Endothelial cell of umbilical vein (primary cell): ENCODE measurements around the gene PRCC. TPM values are rescaled to one million over a fixed set of nuclear protein-coding genes. Genes with fewer than 3 reads are reported as not detected.
A peak's percentile ranks its signal among the peaks of the same experiment; 100 is the strongest.

ENCODE experiments used
- BruUV-seq: library from RNA; stranded (reverse); fragments of 400-500 nt; replicated peaks from 2 replicates; lab custom pipeline; 2021; lab: Mats Ljungman, UMichigan
- CTCF ChIA-PET: fragments of 300-600, 350-600 bp; sonication (Branson Sonifier 250); formaldehyde crosslinking; loops from one replicate; lab custom pipeline; 2021; ENCODE audit warnings: antibody characterized with exemption, inconsistent platforms; lab: Charles Lee
- POLR2A ChIA-PET: fragments of 300-600, 350-600 bp; sonication (Branson Sonifier 250); formaldehyde crosslinking; loops from one replicate; lab custom pipeline; 2021; ENCODE audit warnings: antibody characterized with exemption, inconsistent platforms; lab: Charles Lee
- DNase-seq: peaks from one replicate; pipeline ENCODE4 v3.0.0-alpha.2; 2011; ENCODE audit warnings: low read depth, low spot score
- FAIRE-seq: peaks from 2 replicates; lab custom pipeline; 2011; peaks lifted over from hg19 to GRCh38; lab: Jason Lieb, UNC
- H2AFZ ChIP-seq: 2 replicates; pipeline ENCODE4 v1.6.0; 2012; ENCODE audit warnings: low read depth, low read length, control low read depth, inconsistent platforms
- H3K27ac ChIP-seq: 2 replicates; pipeline ENCODE4 v1.5.1; 2011; ENCODE audit warnings: low read depth, mild to moderate bottlenecking, control low read depth, low read length, moderate library complexity; ENCODE audit not compliant: insufficient read depth
- H3K27me3 ChIP-seq, 2 experiments: 2 replicates each; pipeline versions ENCODE4 v1.6.0 to v1.6.1; 2011; ENCODE audit warnings: low read length in 2 of 2, mixed read lengths in 1 of 2; ENCODE audit not compliant: control insufficient read depth in 2 of 2, insufficient read depth in 2 of 2
- H3K36me3 ChIP-seq, 2 experiments: 2 replicates in 1 of 2; 3 replicates in 1 of 2; pipeline ENCODE4 v1.5.1; 2011; ENCODE audit warnings: low read length in 2 of 2, mild to moderate bottlenecking in 1 of 2, moderate library complexity in 1 of 2; ENCODE audit not compliant: control insufficient read depth in 2 of 2, insufficient read depth in 2 of 2; ENCODE audit errors: extremely low read depth in 1 of 2
- H3K4me1 ChIP-seq: 3 replicates; pipeline ENCODE4 v1.5.1; 2011; ENCODE audit warnings: mild to moderate bottlenecking, low read length; ENCODE audit not compliant: control insufficient read depth, insufficient read depth; ENCODE audit errors: extremely low read depth
- H3K4me2 ChIP-seq: 2 replicates; pipeline ENCODE4 v1.6.1; 2011; ENCODE audit warnings: low read length, control low read depth, mixed read lengths; ENCODE audit not compliant: insufficient read depth
- H3K4me3 ChIP-seq, 3 experiments: fragments of 200-600 bp in 1 of 3; sonication (generic), shearing (Covaris generic) in 1 of 3; replicated peaks in 1 of 3; 2 replicates each; pipeline ENCODE4 v1.5.1; 2011 to 2016; ENCODE audit warnings: control low read depth in 3 of 3, low read length in 3 of 3, mild to moderate bottlenecking in 2 of 3, inconsistent platforms in 1 of 3, low read depth in 1 of 3, moderate library complexity in 1 of 3; ENCODE audit not compliant: insufficient read depth in 1 of 3
- H3K79me2 ChIP-seq: 2 replicates; pipeline ENCODE4 v1.6.0; 2012; ENCODE audit warnings: low read length, inconsistent platforms; ENCODE audit not compliant: control insufficient read depth, insufficient read depth
- H3K9ac ChIP-seq: replicated peaks from 2 replicates; pipeline ENCODE3; 2011; ENCODE audit warnings: low read length, control low read depth; ENCODE audit not compliant: insufficient read depth; ENCODE audit errors: extremely low read depth
- H3K9me1 ChIP-seq: replicated peaks from 3 replicates; pipeline ENCODE4 v1.6.0; 2011; ENCODE audit warnings: mild to moderate bottlenecking, low read length; ENCODE audit not compliant: control insufficient read depth, insufficient read depth; ENCODE audit errors: extremely low read depth
- H3K9me3 ChIP-seq: replicated peaks from 2 replicates; pipeline ENCODE4 v1.5.1; 2012; ENCODE audit warnings: low read length, inconsistent platforms; ENCODE audit not compliant: control insufficient read depth, insufficient read depth
- H4K20me1 ChIP-seq: replicated peaks from 2 replicates; pipeline ENCODE3; 2011; ENCODE audit warnings: mild to moderate bottlenecking, low read length; ENCODE audit not compliant: control insufficient read depth, insufficient read depth; ENCODE audit errors: extremely low read depth
- EZH2 ChIP-seq: IDR thresholded peaks from 2 replicates; pipeline ENCODE4 v1.6.1; 2012; ENCODE audit warnings: borderline replicate concordance, low read depth, mild to moderate bottlenecking, moderate library complexity, low read length, inconsistent platforms; ENCODE audit not compliant: severe bottlenecking
- FOS ChIP-seq: IDR thresholded peaks from 2 replicates; pipeline ENCODE4 v1.6.1; 2011; ENCODE audit warnings: mild to moderate bottlenecking, low read length, moderate library complexity, borderline replicate concordance; ENCODE audit not compliant: insufficient read depth
- GATA2 ChIP-seq: IDR thresholded peaks from 2 replicates; pipeline ENCODE4 v1.7.0; 2011; ENCODE audit warnings: low read depth, mild to moderate bottlenecking, moderate library complexity, mixed read lengths, low read length; ENCODE audit not compliant: insufficient read length, insufficient read depth
- JUN ChIP-seq: IDR thresholded peaks from 2 replicates; pipeline ENCODE4 v1.6.1; 2011; ENCODE audit warnings: borderline replicate concordance, low read depth; ENCODE audit not compliant: insufficient read length, insufficient read depth
- MYC ChIP-seq: IDR thresholded peaks from one replicate; pipeline ENCODE4 v1.6.1; 2011; ENCODE audit warnings: mild to moderate bottlenecking, low read depth, low read length
- POLR2A ChIP-seq: IDR thresholded peaks from 2 replicates; pipeline ENCODE4 v1.6.1; 2012; ENCODE audit warnings: low read depth, mild to moderate bottlenecking, control low read depth, low read length
- POLR2AphosphoS5 ChIP-seq: IDR thresholded peaks from 2 replicates; pipeline ENCODE4 v1.6.1; 2012; ENCODE audit warnings: low read depth, mild to moderate bottlenecking, control low read depth, low read length, moderate library complexity; ENCODE audit not compliant: insufficient read depth
- dilution Hi-C: fragments of 300-500 bp; cut with MboI; formaldehyde crosslinking; loops from one replicate; pipeline ENCODE4 v1.15.0; 2019; ENCODE audit warnings: low sequenced_read_pairs; ENCODE audit not compliant: extremely low pct_ligation_motif_present
- intact Hi-C: fragments of 100-400 bp; cut with micrococcal nuclease; formaldehyde crosslinking; loops from one replicate; pipeline ENCODE4 v1.10.0; 2022
- polyA plus RNA-seq, 4 experiments: library from polyadenylated mRNA; depleted of rRNA in 3 of 4; stranded (reverse) in 3 of 4; unstranded in 1 of 4; fragments of >200 nt; gene quantifications; 2 replicates each; pipeline versions ENCODE4 v1.2.1 to v1.2.3, GENCODE V29; 2011 to 2012; ENCODE audit warnings: missing spikeins in 1 of 4
- total RNA-seq: library from RNA; stranded (reverse); gene quantifications from 2 replicates; pipeline ENCODE4 v1.2.3, GENCODE V29; 2021
- TF ChIP-seq, protein P1 (sequence below): IDR thresholded peaks from 2 replicates; pipeline ENCODE4 v1.6.1; 2011; ENCODE audit not compliant: insufficient read depth, insufficient read length
- TF ChIP-seq, protein P2 (sequence below), 2 donors: IDR thresholded peaks; 1 replicate in 1 of 2; 2 replicates in 1 of 2; pipeline ENCODE4 v1.5.1; 2011; ENCODE audit warnings: low read length in 2 of 2, mild to moderate bottlenecking in 2 of 2, moderate library complexity in 2 of 2, control low read depth in 1 of 2, inconsistent platforms in 1 of 2, low read depth in 1 of 2; ENCODE audit not compliant: insufficient read depth in 1 of 2; ENCODE audit errors: extremely low read depth in 1 of 2

Gene PRCC
- total and polyA plus RNA-seq, 2 donors (not counting 3 experiments of a cell fraction or from before 2014, with no cell fraction given), result 71.5 to 77.4 TPM

DNA sequence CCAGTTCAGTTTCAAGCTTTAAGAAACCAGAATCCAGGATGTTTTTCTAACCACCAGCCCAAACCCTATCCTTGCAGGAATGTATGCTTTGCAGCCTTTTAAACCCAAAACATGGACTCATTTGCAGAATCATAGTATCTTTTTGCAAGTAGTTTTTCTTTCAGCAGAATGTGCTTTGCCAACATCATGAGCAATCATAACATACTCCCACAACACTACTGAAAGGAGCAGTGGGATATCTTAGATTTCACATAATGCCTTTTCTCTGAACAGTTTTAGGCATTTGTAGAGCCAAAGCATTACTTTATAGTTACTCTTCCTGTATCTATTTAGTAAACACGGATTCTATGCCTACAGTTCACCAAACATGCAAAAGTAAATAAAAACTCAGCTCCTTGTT is 59.3 kb downstream of the PRCC start:
- H3K9me3 ChIP-seq, result no peaks in the 10 kb centered on the region
- no peaks in the 10 kb centered on the region for H3K9me1 ChIP-seq
- FAIRE-seq (peak; percentile 48), DNase-seq (no peak)
- no peak overlapping the region for H3K27ac ChIP-seq
- no peak overlapping the region for H3K4me3 ChIP-seq
- H4K20me1 ChIP-seq, result no peaks in the 10 kb centered on the region
- no TSS peak for BruUV-seq
- ChIA-PET POLR2A (no interaction called here), CTCF (interaction anchor here (0.9 to 6.9 kb wide), 5 partner anchors 11 to 33 kb away, joined by 3 to 46 read pairs (median 9); partner anchors contain the start of genes INSRR and NTRK1)
- dilution Hi-C loops, result no loop called here
- H3K4me1 ChIP-seq, result peaks cover 9% of the 10 kb centered on the region
- H2AFZ ChIP-seq, result no peak overlapping the region
- H3K36me3 ChIP-seq, result no peaks in the 10 kb centered on the region
- TF ChIP-seq, protein P1, sequence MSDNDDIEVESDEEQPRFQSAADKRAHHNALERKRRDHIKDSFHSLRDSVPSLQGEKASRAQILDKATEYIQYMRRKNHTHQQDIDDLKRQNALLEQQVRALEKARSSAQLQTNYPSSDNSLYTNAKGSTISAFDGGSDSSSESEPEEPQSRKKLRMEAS, result no peak
- TF ChIP-seq, protein P2, sequence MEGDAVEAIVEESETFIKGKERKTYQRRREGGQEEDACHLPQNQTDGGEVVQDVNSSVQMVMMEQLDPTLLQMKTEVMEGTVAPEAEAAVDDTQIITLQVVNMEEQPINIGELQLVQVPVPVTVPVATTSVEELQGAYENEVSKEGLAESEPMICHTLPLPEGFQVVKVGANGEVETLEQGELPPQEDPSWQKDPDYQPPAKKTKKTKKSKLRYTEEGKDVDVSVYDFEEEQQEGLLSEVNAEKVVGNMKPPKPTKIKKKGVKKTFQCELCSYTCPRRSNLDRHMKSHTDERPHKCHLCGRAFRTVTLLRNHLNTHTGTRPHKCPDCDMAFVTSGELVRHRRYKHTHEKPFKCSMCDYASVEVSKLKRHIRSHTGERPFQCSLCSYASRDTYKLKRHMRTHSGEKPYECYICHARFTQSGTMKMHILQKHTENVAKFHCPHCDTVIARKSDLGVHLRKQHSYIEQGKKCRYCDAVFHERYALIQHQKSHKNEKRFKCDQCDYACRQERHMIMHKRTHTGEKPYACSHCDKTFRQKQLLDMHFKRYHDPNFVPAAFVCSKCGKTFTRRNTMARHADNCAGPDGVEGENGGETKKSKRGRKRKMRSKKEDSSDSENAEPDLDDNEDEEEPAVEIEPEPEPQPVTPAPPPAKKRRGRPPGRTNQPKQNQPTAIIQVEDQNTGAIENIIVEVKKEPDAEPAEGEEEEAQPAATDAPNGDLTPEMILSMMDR (IDR thresholded peaks at IDR 0.05; ENCODE audit: extremely low read depth in 1 of 2, insufficient read depth in 1 of 2, low read depth in 1 of 2, low read length in 2 of 2), result no peak
- no peak for TF ChIP-seq JUN
- TF ChIP-seq POLR2AphosphoS5, result no peak
- no peak for TF ChIP-seq POLR2A
- TF ChIP-seq GATA2, result no peak
- no peak for TF ChIP-seq MYC
- TF ChIP-seq FOS, result no peak
- no peak for TF ChIP-seq EZH2
- H3K27me3 ChIP-seq, result peaks cover 18 to 23% of the 10 kb centered on the region in 2 experiments
- no peaks in the 10 kb centered on the region for H3K79me2 ChIP-seq
- H3K4me2 ChIP-seq, result no peak overlapping the region
- H3K9ac ChIP-seq, result no peak overlapping the region
- intact Hi-C loops, result no loop called here
